HG03066 (cell line): Measurements from ENCODE around the gene RASEF.

Experiments used
- ATAC-seq: cut with Tn5 transposase; IDR thresholded peaks from one replicate; pipeline ENCODE4 v1.9.1; 2021; ENCODE audit warnings: low read depth; ENCODE audit not compliant: unreplicated experiment

The RASEF gene

DNA sequence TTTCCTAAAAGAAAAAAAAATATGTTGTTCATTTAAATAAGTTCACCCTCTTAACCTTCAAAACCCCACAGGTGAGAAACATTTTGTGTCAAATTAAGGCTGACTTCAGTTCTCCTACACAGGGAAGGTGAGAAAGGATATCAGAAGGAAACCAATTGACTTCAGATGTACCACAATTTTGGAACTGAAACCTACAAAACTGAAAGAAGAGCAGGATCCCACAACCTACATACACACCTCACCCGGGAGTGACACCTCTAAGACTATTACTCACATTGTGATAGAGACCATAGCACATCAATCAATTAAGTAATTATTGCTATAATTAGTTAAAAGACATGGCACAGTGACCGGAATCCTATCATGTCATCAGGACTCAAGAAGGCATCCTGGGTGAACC lies 47.0 kb downstream of the RASEF start:
- no peak for ATAC-seq

DNA sequence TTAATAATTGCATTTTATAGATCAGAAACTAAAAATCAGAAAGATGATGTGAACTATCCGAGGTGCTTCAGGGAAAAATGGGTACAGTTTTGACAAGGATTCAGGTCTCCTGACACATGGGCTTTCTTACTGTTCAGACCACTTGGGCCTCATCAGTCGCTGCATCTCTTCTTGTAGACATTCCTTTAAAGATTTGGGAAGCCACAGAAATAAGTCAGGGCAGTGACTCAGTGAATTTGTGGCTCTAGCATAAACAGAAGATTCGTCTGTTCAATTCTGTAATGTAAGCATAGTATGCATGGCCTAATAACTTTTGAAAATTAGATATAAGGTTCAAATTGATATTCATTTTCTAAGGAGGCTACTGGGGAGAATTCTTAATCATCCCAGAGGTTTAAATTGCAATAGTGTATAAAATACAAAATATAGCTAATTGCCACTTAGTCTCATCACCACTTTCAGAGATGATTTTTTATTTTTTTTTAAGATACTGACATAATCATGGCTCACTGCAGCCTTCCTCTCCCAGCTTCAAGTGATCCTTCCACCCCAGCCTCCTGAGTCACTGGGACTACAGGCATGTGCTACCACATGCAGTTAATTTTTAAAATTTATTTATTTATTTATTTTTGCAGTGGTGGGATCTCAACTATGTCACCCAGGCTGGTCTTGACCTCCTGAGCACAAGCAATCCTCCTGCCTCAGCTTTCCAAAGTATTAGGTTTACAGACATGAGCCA lies 48.9 kb downstream of the RASEF start:
- ATAC-seq, result no peak

DNA sequence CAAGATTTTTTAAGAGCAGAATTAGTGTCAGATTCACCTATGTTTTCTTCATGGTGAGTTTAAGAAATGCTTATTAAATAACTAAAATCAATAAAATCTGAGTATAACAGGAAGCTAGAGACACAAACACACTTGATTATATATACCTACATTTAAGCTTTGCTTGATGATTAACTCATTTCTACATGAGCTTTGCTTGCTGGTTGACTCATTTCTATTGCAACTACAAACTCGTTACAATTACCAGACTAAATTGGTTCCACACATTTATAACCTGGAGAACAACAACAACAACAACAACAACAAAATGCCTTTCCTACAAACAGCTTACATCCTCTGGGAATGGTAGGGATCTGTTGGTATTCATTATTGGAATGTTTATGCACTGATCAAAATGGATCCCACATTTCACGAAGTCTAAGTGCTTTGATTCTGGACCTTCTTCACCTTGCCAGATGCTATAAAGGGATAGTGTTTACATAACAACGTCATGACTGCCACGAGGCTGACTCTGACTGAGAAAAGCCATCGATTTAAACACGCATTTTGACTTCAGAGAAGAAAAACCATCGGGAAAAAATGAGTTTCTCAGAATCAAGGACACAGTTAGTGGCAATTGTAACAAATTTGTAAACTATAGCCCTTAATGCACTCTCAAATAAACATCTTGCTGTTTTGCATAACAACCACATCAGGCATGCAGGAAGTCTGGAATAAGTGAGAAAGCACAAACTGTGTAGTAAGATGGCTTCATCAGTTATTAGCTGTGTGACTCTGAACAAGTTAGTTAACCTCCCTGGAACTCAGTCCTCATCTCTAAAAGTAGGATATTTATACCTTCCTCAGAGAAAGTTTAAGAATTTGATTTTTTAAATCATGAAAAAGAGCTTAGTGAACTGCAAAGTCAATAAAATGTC lies 49.8 kb downstream of the RASEF start:
- ATAC-seq, result no peak

DNA sequence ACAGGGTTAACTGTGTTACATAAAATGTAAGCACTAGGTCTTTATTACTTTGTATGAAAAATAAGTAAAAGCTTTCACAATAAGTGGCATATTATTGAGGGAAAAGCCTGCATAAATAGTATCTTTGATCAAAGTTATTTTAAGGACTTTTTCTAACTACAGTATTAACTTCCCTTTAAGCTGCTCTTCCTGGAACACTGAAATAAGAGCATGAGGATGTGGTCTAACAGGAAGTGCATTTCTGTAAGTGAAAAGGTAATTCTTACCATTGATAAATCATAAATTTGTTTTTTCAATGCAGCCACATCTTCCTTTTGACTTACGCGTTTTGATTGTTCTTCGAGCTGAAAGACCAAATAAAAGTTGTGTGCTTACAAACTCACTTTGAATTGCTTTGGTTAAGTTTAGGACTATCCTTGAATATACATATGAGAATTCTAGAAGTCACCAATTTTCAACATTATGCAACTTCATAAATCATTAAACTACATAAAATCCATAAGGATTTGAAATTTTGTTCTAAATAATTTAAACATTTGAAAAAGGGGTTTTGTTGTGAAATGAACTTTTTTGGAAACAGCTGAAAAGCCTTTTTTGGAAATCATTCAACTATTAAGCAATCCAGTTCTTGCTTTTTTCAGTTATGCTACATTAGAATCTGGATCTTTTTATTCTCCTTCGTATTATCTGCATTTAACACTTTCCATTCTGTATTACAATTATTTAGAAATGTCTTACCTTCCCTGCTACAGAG lies 50.6 kb downstream of the RASEF start:
- ATAC-seq, result no peak

DNA sequence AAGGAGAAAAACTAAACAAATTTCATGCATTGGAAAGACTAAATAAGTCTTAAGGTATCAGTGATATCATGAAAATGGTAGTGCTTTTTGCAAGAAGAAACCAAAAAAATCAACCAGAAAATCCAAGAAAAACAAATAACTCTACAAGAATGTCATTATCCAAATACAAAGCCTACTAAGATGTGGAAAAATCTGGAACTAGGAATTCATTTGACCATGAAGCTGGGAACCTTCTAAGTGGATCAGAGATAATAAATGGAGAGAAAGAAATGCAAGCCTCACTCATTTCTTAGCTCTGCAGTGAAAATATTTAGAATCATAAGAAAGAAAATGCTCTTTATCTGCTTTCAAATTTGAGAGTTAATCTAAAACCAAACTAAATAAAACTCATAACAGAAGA lies 51.3 kb downstream of the RASEF start:
- no peak for ATAC-seq

DNA sequence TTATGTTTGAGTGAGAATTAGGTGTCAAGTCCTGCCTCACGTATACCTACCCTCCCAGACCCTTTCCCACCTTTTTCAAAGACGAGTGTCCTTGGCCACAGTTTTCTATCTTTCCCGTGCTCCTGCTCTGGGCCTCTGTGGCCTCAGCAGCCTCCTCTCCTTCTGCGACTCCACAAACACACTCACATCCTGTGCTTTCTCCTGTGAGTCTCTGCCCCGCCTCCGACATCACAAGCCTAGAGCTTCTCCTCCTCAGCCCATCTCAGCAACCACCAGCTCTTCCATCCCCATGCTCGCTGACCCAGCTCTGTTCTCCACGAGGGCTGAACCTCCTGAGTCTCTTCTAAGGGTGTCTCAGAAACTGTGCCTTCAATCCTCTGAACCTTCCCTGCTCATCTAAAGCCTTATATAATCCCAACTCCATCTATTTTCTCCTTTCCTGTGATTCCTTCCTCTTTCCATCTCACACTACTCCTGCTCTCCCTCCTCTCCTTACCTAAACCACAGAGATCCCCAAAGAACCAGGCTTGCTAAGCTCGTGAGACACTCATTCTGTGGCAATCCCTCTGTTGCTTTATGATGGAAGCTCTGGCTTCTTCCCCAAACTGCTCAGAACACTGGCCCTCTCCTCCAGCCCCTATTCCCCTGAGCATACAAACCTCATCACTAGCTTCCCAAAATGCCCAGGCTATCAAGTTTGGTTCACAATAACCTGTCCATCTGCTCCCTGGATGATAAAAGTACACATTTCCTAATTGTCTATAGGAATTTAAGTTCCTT lies 55.2 kb downstream of the RASEF start:
- ATAC-seq, result no peak

DNA sequence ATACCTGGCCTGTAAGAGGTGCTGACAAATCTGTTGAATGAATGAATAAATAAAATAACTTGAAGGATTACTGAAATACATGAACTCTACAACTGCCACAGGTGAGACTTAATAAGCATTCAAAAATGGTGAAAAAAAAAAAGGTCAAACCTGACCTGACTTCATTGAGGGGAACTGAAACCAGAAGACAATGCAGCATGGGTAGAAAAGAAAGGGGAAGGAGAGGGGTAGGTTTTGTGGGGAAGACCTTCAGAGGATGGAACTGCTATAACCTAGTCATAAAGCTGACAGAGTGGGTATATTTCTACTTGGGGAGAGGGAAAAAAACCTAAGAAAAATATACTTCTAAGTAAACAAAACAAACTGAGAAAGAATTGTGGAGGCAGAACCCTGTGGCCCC lies 56.6 kb downstream of the RASEF start:
- no peak for ATAC-seq

DNA sequence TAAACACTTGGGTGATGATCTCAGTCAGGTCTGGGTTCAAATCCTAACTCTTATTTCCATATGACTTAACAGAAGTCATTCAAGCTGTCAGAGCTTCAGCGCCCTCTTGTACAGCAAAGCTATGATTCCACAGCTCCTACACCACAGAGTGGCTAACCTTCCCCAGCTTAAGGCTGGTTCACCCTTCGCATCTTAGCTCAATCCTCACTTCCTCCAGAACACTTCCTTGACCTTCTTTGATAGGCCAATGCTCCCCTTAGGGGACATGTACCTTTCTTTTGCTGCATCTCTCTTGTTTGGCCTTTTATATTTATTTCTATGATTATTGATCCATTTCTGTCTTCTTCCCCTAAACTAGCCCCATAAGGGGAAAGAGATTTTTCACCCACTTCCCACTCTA lies 57.0 kb downstream of the RASEF start:
- ATAC-seq, result no peak

DNA sequence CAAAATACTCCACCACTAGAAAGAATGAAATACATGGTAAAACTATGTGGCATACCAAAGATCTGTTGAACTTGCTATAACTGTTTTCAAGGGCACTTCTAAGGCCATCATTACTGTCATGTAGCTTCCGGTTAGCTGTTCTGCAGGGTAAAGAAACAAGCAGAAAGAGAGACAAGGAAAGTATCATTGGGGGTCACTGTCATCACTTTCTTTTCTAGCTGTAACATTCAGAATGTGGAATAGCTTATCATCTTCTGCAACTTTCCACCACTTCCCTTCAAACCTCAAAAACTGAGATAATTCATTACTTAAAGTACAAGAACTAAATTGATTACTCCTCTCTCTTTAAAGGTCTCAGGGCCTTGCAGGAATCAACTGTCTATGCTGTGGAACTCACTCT lies 57.6 kb downstream of the RASEF start:
- ATAC-seq, result no peak

DNA sequence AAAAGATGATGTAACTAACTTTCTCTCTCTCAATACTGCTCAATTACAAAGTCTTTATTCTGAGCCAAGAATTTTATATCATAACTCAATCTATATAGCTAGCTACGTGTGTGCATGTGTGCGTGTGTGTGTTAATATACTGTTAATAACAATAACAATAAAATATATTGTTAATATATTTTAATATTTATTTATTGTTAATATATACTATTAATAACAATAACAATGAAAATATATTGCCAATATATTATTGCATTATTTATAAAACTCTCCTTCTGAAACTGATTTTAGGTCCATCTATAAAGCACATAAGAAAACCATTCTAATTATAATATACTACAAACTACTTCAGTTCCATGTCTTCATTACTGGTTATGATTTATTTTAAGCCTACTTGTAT lies 60.6 kb downstream of the RASEF start:
- no peak for ATAC-seq

DNA sequence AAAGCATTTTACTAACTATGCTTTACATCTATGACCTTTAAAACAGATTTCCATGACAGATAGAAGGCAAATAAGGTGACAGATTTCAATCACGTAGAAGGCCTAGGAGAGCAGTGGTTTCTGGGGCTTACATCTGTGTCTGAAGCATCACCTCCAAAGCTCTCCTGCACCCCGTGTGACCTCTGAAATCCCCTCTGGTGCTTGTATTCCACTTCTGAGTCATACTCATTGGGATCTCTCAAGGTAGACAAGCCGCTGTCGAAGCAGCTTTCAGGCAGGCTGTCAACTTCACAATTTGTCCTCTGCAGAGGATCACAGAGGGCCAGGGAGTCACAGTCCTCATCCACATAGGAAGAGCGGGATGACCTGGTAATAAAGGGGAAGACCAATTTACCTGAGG lies 62.2 kb downstream of the RASEF start:
- ATAC-seq, result no peak

DNA sequence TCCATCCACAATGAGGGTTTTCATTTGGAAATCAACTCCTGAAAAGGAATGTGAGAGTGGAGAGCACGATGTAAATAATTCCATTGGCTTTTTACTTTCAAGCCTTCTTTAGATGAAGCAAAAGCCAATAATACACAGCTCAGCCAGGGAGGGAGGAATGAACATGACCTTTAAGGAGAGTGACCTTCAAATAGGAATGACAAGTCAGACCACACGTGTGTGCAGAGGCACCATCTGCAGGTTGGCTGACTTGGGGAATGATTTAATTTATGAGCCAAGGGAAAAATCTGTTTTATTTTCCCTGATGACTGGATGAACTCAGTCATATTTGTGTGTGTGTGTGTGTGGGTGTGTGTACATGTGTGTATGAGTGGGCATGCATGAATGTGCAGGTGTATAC lies 64.5 kb downstream of the RASEF start:
- no peak for ATAC-seq

DNA sequence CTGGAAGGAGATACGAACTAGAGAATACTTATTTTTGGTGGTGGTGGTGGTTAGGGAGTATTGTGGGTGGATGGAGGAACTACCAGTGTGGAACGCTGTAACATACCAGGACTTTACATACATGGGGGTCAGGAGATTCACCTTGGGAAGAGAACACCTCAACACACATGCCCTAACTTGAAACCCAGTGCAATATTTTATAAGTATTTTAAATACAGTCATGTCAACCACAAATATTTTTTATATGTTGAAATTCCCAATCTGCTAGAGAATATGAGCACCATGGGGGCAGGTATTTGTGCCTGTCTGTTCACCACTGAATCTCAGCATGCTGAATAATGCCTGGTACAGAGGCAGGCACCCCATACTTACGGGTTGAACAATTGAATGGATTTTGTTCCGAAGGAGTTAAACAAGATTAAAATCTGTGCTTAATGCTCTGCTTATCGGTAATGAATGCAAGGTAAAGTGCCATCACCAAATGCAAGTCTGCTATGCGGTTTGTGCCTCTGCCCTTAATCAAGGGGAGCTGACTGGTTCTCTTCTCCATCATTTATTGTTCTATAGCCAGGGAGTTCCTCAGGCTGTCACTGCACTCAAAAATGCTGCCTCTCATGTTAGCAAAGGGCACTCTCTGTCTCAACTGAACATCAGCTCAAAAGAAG lies 65.3 kb downstream of the RASEF start:
- no peak for ATAC-seq

DNA sequence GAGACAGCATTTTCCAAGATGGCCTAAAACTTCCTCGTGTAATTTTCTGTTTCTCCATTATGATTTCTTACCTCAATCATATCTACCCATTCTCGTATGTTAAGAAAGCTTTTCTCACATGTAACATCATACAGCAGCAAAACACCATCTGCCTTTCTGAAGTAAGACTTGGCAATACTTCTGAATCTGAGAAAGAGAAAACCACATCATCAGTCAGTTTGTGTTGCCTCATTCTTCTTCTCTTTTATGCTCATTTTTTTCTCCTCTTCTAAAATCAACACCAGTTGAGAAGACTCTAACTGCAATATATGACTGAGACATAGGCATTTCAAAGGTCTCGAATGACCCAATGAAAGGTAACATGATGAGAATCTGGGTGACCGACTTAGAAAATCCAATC lies 66.0 kb downstream of the RASEF start:
- no peak for ATAC-seq

DNA sequence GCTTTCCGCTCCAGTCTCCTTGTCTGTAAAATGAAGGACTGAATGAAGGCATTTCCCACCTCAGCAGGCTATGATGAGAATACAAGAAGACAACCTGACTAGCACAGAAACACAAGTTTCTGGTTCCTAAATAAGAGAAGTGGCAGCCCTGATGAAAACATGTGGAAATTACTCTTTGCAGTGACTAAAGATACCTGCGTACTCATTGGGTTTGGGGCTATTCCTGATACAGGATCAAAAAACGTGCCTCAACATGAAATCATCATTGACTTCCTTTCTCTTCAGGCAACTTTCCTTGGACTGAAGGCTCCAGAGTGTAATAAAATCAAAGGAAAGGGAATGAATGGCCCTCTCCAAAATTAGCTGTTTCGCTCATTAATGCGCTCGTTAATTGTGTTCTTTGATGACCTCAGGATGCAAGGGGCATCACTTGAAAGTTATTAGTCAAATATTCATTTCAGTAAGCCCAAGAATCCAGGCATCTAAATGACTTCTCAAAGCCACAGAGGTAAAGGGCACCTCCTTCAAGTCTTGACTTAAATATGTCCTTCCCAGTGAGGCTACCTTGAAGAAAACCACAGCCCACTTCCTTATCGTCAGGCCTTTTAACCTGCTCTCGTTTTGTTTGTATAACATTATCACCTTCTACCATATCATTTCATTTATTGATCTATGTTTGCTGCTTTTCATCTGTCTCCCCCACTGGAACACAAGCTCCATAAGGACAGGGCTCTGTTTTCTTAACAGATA lies 68.9 kb downstream of the RASEF start:
- ATAC-seq, result no peak

DNA sequence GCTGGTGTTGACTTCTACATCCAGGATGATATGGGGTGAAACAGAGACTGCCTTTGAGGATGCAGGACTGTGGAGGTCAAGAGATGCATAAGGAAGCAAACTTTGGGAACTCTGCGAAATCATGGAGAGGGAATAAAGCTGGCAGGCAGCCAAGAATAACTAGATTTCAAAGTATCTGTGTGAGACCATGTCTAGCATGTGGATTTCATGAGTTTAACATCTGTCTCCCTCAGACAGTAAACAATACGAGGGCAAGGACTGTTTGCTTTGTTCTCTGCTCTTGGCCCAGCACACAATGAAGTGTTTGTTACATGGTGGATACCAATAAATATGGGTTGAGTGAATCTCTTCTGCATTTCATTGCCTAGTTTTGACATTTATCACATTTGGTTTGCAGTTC lies 71.3 kb downstream of the RASEF start:
- ATAC-seq, result no peak

DNA sequence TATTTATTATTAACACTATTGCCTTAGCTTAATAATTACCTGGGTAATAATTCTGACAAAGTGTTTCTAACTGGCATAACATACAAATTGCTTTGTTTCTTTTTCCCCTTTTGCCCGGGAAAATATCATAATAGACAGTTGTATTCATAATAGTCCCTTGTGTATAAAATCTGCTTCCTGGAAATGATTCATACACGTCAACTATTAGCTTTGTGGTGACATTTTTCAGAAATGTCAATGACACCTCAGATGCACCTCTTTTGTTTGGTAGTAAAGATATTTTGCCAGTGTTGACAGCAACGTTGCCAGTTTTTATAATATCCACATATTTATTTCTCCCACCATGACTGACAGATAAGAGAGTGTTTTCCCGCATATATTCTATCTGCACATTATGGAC lies 73.0 kb downstream of the RASEF start:
- ATAC-seq, result no peak

DNA sequence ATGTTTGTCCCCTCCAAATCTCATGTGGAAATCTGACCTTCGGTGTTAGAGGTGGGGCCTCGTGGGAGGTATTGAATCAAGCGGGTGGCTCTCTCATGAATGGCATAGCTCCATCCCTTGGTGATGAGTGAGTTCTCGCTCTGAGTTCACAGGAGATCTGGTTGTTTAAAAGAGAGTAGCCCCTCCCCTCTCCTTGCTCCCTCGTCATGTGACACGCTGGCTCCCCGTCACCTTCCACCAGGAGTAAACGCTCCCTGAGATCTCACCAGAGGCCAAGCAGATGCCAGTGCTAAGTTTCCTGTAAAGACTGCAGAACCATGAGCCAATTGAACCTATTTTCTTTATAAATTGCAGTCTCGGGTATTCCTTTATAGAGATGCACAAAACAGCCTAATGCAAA lies 74.5 kb downstream of the RASEF start:
- ATAC-seq, result no peak
